DOHH2 (cell line): Measurements from ENCODE around the gene FCGBP.

Experiments used
- H3F3A ChIP-seq: fragments of 200-600 bp; sonication (generic), shearing (Covaris generic); 2 replicates; pipeline ENCODE4 v1.6.0; 2016; ENCODE audit warnings: antibody characterized with exemption, mild to moderate bottlenecking; ENCODE audit not compliant: control insufficient read depth, insufficient read depth
- H3K27ac ChIP-seq: fragments of 200-600 bp; sonication (generic); 2 replicates; pipeline ENCODE4 v1.5.1; 2014; ENCODE audit warnings: low read depth, mild to moderate bottlenecking, low read length, moderate library complexity
- H3K27me3 ChIP-seq: fragments of 200-600 bp; sonication (generic); 2 replicates; pipeline ENCODE4 v1.6.1; 2014; ENCODE audit warnings: mild to moderate bottlenecking, low read length, mixed read lengths; ENCODE audit not compliant: control insufficient read depth
- H3K36me3 ChIP-seq: fragments of 200-600 bp; sonication (generic); 2 replicates; pipeline ENCODE4 v1.6.1; 2014; ENCODE audit warnings: mild to moderate bottlenecking, low read length, moderate library complexity, mixed read lengths; ENCODE audit not compliant: control insufficient read depth
- H3K4me1 ChIP-seq: fragments of 200-600 bp; sonication (generic); 2 replicates; pipeline ENCODE4 v1.6.1; 2014; ENCODE audit warnings: mild to moderate bottlenecking, low read length, mixed read lengths; ENCODE audit not compliant: control insufficient read depth
- H3K4me2 ChIP-seq: fragments of 200-600 bp; sonication (generic); 2 replicates; pipeline ENCODE4 v1.6.0; 2014; ENCODE audit warnings: mild to moderate bottlenecking, low read length, moderate library complexity
- H3K4me3 ChIP-seq: fragments of 200-600 bp; sonication (generic); 2 replicates; pipeline ENCODE4 v1.5.1; 2014; ENCODE audit warnings: mild to moderate bottlenecking, low read length, mixed read lengths
- H3K79me2 ChIP-seq: fragments of 200-600 bp; sonication (generic); 2 replicates; pipeline ENCODE4 v1.6.1; 2014; ENCODE audit warnings: mild to moderate bottlenecking, low read length, mixed read lengths; ENCODE audit not compliant: control insufficient read depth
- H3K9me2 ChIP-seq: fragments of 200-600 bp; sonication (generic); replicated peaks from 2 replicates; pipeline ENCODE4 v1.6.1; 2014; ENCODE audit warnings: mild to moderate bottlenecking, low read length, mixed read lengths; ENCODE audit not compliant: control insufficient read depth
- H3K9me3 ChIP-seq: fragments of 200-600 bp; sonication (generic); 2 replicates; pipeline ENCODE4 v1.6.1; 2014; ENCODE audit warnings: antibody characterized with exemption, low read length, mixed read lengths; ENCODE audit not compliant: control insufficient read depth, insufficient read depth
- H4K20me1 ChIP-seq: fragments of 200-600 bp; sonication (generic); 2 replicates; pipeline ENCODE4 v1.6.0; 2014; ENCODE audit warnings: low read depth, mild to moderate bottlenecking, antibody characterized with exemption, low read length, moderate library complexity; ENCODE audit not compliant: control insufficient read depth, insufficient read depth
- CTCF ChIP-seq: fragments of 200-600 bp; sonication (generic); IDR thresholded peaks from one replicate; pipeline ENCODE4 v1.5.1; 2014; ENCODE audit warnings: antibody characterized with exemption, mild to moderate bottlenecking, low read depth, low read length; ENCODE audit not compliant: poor library complexity, severe bottlenecking
- EZH2phosphoT487 ChIP-seq: fragments of 200-600 bp; sonication (generic); IDR thresholded peaks from 2 replicates; pipeline ENCODE4 v1.6.1; 2017; ENCODE audit warnings: borderline replicate concordance, mild to moderate bottlenecking, antibody characterized with exemption, low read length, moderate library complexity, mixed read lengths

Gene FCGBP

GRCh38 chr19:39926170-39926760, 8.2 kb downstream of the FCGBP start:
- no peaks in the 10 kb centered on the region for H3K9me3 ChIP-seq
- no peaks in the 10 kb centered on the region for H3K79me2 ChIP-seq
- H3K9me2 ChIP-seq = no peaks in the 10 kb centered on the region
- no peaks in the 10 kb centered on the region for H3F3A ChIP-seq
- no peaks in the 10 kb centered on the region for H3K4me1 ChIP-seq
- H3K4me2 ChIP-seq = no peak overlapping the region
- H4K20me1 ChIP-seq = no peaks in the 10 kb centered on the region
- H3K4me3 ChIP-seq = no peak overlapping the region
- no peak overlapping the region for H3K27ac ChIP-seq
- no peaks in the 10 kb centered on the region for H3K27me3 ChIP-seq
- H3K36me3 ChIP-seq = no peaks in the 10 kb centered on the region
- TF ChIP-seq EZH2phosphoT487 = no peak
- TF ChIP-seq CTCF = no peak

- Histone ChIP-seq H3K4me1 (no peaks in the 10 kb centered on the region), H3K27me3 (no peaks in the 10 kb centered on the region), H3K9me2 (no peaks in the 10 kb centered on the region)
Observed at GRCh38 chr19:39924952-39925351, 9.5 kb downstream of the FCGBP start.

GRCh38 chr19:39924389-39924788, 10.0 kb downstream of the FCGBP start:
- no peaks in the 10 kb centered on the region for H3F3A ChIP-seq
- no peaks in the 10 kb centered on the region for H3K36me3 ChIP-seq
- no peak overlapping the region for H3K4me2 ChIP-seq
- H3K4me1 ChIP-seq = no peaks in the 10 kb centered on the region
- no peaks in the 10 kb centered on the region for H3K9me3 ChIP-seq
- H3K27ac ChIP-seq = no peak overlapping the region
- H3K9me2 ChIP-seq = no peaks in the 10 kb centered on the region
- TF ChIP-seq EZH2phosphoT487 = no peak
- no peak for TF ChIP-seq CTCF
- H3K27me3 ChIP-seq = no peaks in the 10 kb centered on the region
- no peaks in the 10 kb centered on the region for H3K79me2 ChIP-seq
- H3K4me3 ChIP-seq = no peak overlapping the region
- no peaks in the 10 kb centered on the region for H4K20me1 ChIP-seq

More at GRCh38 chr19:39924952-39925351, 9.5 kb downstream of the FCGBP start:
- Histone ChIP-seq H3K79me2 (no peaks in the 10 kb centered on the region), H3K4me3 (no peak overlapping the region), H3K27ac (no peak overlapping the region), H4K20me1 (no peaks in the 10 kb centered on the region), H3K9me3 (no peaks in the 10 kb centered on the region), H3K36me3 (no peaks in the 10 kb centered on the region), H3K4me2 (no peak overlapping the region), H3F3A (no peaks in the 10 kb centered on the region)
- TF ChIP-seq CTCF (no peak), EZH2phosphoT487 (no peak)

GRCh38 chr19:39923862-39924261, 10.6 kb downstream of the FCGBP start:
- Histone ChIP-seq H4K20me1 (no peaks in the 10 kb centered on the region), H3F3A (no peaks in the 10 kb centered on the region), H3K4me3 (no peak overlapping the region), H3K27ac (no peak overlapping the region), H3K27me3 (no peaks in the 10 kb centered on the region), H3K9me2 (no peaks in the 10 kb centered on the region), H3K79me2 (no peaks in the 10 kb centered on the region), H3K36me3 (no peaks in the 10 kb centered on the region), H3K4me1 (no peaks in the 10 kb centered on the region), H3K4me2 (no peak overlapping the region), H3K9me3 (no peaks in the 10 kb centered on the region)
- TF ChIP-seq EZH2phosphoT487 = no peak
- no peak for TF ChIP-seq CTCF
